GM12873 (cell line): Measurements from ENCODE around the gene GCNT1.

Experiments used
- TF ChIP-seq, protein P1 (sequence below): IDR thresholded peaks from 2 replicates; pipeline ENCODE4 v1.5.1; 2012; ENCODE audit warnings: low read depth, mild to moderate bottlenecking, moderate library complexity, low read length, control low read depth; ENCODE audit not compliant: insufficient read depth; ENCODE audit errors: missing control alignments

The GCNT1 gene

DNA sequence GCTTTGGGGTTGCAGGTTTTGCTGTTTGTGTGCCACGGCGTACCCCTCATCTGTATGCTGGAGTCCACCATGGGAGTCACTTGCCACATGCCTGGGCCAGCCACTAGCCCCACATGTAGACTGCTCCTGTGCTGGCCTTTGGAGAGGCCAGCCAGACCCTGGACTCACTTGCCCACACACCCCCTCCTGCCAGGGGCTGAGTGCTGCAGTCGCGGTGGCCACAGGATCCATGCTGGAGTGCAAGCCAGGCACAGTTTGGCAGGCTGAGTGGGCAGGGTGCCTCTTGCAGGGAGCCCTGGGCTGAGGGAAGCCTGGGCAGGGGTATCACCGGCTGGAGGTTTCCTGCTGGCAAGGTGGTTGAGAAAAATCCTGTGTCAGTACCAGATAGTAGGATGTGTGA lies 25.6 kb upstream of the GCNT1 start:
- TF ChIP-seq, protein P1, sequence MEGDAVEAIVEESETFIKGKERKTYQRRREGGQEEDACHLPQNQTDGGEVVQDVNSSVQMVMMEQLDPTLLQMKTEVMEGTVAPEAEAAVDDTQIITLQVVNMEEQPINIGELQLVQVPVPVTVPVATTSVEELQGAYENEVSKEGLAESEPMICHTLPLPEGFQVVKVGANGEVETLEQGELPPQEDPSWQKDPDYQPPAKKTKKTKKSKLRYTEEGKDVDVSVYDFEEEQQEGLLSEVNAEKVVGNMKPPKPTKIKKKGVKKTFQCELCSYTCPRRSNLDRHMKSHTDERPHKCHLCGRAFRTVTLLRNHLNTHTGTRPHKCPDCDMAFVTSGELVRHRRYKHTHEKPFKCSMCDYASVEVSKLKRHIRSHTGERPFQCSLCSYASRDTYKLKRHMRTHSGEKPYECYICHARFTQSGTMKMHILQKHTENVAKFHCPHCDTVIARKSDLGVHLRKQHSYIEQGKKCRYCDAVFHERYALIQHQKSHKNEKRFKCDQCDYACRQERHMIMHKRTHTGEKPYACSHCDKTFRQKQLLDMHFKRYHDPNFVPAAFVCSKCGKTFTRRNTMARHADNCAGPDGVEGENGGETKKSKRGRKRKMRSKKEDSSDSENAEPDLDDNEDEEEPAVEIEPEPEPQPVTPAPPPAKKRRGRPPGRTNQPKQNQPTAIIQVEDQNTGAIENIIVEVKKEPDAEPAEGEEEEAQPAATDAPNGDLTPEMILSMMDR, result no peak

DNA sequence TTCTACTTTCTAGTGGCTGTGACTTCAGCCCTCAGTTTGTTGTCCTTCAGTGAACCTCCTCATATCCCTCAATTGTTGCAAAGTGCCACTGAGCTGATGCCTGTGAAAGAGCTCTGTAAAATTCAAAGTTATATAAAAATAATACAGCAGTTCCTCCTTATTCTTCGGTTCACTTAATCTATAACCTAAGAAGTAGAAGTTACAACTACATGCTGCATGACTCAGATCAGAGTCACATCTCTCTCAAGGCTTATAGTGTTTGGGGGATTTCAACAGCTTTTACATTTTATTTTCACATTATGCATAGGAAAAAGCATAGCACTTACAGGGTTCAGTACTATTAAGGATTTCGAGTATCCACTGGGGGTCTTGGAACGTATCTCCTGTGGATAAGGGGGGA lies 25.1 kb upstream of the GCNT1 start:
- TF ChIP-seq, protein P1, result no peak

DNA sequence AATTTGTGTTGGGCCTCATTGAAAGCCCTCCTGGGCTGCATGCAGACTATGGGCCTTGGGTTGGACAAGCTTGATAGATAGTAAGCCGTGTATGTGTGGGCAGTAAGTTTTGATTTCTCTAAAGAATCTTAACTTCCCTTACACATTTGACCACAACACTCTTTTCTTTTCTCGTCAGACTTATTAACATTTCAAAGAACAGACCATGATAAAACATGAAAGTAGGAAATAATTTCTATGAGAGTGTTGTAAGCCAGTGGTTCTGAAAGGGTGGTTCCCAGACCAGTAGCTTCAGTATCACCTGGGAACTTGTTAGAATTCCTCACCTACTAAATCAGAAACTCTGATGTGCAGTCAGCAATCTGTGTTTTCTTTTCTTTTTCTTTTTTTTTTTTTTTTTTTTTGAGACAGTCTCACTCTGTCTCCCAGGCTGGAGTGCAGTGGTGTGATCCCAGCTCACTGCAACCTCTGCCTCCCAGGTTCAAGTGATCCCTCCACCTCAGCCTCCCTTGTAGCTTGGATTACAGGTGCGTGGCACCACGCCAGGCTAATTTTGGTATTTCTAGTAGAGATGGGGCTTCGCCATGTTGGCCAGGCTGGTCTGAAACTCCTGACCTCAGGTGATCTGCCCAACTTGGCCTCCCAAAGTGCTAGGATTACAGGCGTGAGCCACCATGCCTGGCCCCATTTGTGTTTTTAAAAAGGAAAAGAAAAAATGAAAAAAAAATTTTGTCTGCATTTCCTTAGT lies 20.0 kb upstream of the GCNT1 start:
- TF ChIP-seq, protein P1, result no peak

GRCh38 chr9:76441551-76442322 lies 17.2 kb upstream of the GCNT1 start:
- TF ChIP-seq, protein P1, result no peak

- TF ChIP-seq, protein P1, result no peak
These were observed 15.1 kb upstream of the GCNT1 start for GRCh38 chr9:76443887-76444286.

DNA sequence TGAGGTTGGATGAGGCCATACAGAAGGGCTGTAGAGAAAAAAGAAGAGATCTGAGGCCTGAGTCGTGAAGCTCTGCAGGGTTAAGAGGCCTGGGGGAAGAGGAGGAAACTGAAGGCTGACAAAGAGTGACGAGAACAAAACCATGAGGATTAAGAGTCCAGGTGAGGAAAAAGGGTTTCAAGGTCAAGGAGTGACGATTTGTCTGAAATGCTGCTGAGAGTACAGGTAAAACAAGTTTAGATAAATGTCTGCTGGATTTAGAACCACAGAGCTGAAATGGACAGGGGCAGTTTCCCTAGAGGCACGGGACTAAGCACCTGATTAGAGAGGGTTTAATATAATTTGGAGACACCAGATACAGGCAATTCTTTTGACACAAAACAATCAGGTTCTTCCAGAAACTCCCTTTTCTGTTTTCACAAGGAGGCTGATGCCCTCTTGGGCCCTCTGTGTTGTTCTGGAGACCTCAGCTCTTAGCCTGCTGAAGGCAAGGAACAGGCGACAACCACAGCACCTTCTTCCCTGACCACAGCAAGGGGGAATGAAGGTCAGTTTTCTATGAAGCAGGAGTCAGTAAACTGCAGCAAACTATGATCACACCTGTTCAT lies 14.6 kb upstream of the GCNT1 start:
- TF ChIP-seq, protein P1, result no peak

DNA sequence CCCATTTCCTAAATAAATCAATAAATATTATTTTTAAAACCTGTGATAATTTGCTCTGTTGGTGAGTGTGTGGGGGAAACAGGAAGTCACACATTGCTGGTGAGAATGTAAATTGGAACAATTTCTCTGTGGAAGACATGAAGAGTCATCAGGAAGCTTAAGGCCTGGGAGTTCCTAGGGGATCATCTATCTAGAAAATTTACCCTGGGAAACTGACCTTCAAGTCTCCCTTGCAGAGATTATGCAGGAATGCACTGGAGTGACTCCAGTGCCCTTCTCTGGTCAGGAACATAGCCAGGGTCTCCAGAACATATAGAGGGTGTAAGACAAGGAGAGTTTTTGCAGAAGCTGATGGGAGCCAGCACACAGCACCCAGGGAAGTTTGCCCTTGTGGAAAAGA lies 13.0 kb upstream of the GCNT1 start:
- TF ChIP-seq, protein P1, result no peak
